Measurements from ENCODE around the gene HHATL.

HHATL gene

GRCh38 chr3:42699511-42699971 is 3.1 kb downstream of the HHATL start:
- Histone ChIP-seq H3K27ac (ENCODE audit: low read depth, low read length) (no peak overlapping the region), H3K56ac (ENCODE audit: low read length) (no peak overlapping the region), H3K27me3 (ENCODE audit: insufficient read depth, low read length, poor library complexity) (no peaks in the 10 kb centered on the region), H3K4me2 (ENCODE audit: low read length) (no peak overlapping the region), H2BK120ac (ENCODE audit: low read depth, low read length) (no peak overlapping the region), H3K9ac (ENCODE audit: low read length) (no peak overlapping the region), H4K5ac (ENCODE audit: low read length) (no peak overlapping the region), H2BK15ac (replicated peaks; ENCODE audit: low read depth) (no peak overlapping the region), H3K4ac (ENCODE audit: low read depth, low read length) (no peak overlapping the region), H3K36me3 (ENCODE audit: control insufficient read depth, insufficient read depth, low read length) (no peaks in the 10 kb centered on the region), H3K23ac (ENCODE audit: low read length) (no peak overlapping the region), H3K79me1 (ENCODE audit: low read length) (no peaks in the 10 kb centered on the region), H2BK5ac (ENCODE audit: low read length) (no peak overlapping the region), H4K8ac (ENCODE audit: low read depth, low read length) (no peak overlapping the region), H3K79me2 (ENCODE audit: control insufficient read depth, insufficient read depth, low read length) (no peaks in the 10 kb centered on the region), H3K4me3 (ENCODE audit: low read length) (no peak overlapping the region), H2AK5ac (ENCODE audit: low read length) (no peak overlapping the region), H3K18ac (ENCODE audit: low read length) (no peak overlapping the region), H3K4me1 (ENCODE audit: control insufficient read depth, low read depth, low read length) (no peaks in the 10 kb centered on the region)
- WGBS (ENCODE audit: extremely low coverage, insufficient coverage, low lambda C conversion rate) = no CpG with 5 or more reads among the region's 10 CpGs
- DNase-seq = no peak

- no CpG with 5 or more reads among the region's 9 CpGs for WGBS (ENCODE audit: extremely low coverage, insufficient coverage, low lambda C conversion rate)
- DNase-seq = no peak
- no peak overlapping the region for H2BK120ac ChIP-seq (ENCODE audit: low read depth, low read length)
Measured at GRCh38 chr3:42698911-42699230, 3.7 kb downstream of the HHATL start.

GRCh38 chr3:42698216-42698910 is 4.2 kb downstream of the HHATL start:
- H3K4me1 ChIP-seq (ENCODE audit: control insufficient read depth, low read depth, low read length) = no peaks in the 10 kb centered on the region
- no CpG with 5 or more reads among the region's 7 CpGs for WGBS (ENCODE audit: extremely low coverage, insufficient coverage, low lambda C conversion rate)
- no peaks in the 10 kb centered on the region for H3K79me2 ChIP-seq (ENCODE audit: control insufficient read depth, insufficient read depth, low read length)
- no peak overlapping the region for H2BK15ac ChIP-seq (replicated peaks; ENCODE audit: low read depth)
- H3K4me2 ChIP-seq (ENCODE audit: low read length) = no peak overlapping the region
- H2BK5ac ChIP-seq (ENCODE audit: low read length) = no peak overlapping the region
- no peak overlapping the region for H3K56ac ChIP-seq (ENCODE audit: low read length)
- no peak for DNase-seq
- no peak overlapping the region for H4K5ac ChIP-seq (ENCODE audit: low read length)
- H4K8ac ChIP-seq (ENCODE audit: low read depth, low read length) = no peak overlapping the region
- H3K18ac ChIP-seq (ENCODE audit: low read length) = no peak overlapping the region
- H3K23ac ChIP-seq (ENCODE audit: low read length) = no peak overlapping the region
- no peaks in the 10 kb centered on the region for H3K27me3 ChIP-seq (ENCODE audit: insufficient read depth, low read length, poor library complexity)
- no peak overlapping the region for H3K4ac ChIP-seq (ENCODE audit: low read depth, low read length)
- H2AK5ac ChIP-seq (ENCODE audit: low read length) = no peak overlapping the region
- no peaks in the 10 kb centered on the region for H3K36me3 ChIP-seq (ENCODE audit: control insufficient read depth, insufficient read depth, low read length)
- no peak overlapping the region for H3K4me3 ChIP-seq (ENCODE audit: low read length)
- H3K9ac ChIP-seq (ENCODE audit: low read length) = no peak overlapping the region
- no peaks in the 10 kb centered on the region for H3K79me1 ChIP-seq (ENCODE audit: low read length)
- no peak overlapping the region for H3K27ac ChIP-seq (ENCODE audit: low read depth, low read length)
- H2BK120ac ChIP-seq (ENCODE audit: low read depth, low read length) = no peak overlapping the region

More at GRCh38 chr3:42698911-42699230, 3.7 kb downstream of the HHATL start:
- H3K4me2 ChIP-seq (ENCODE audit: low read length) = no peak overlapping the region
- no peak overlapping the region for H2BK5ac ChIP-seq (ENCODE audit: low read length)
- H3K27ac ChIP-seq (ENCODE audit: low read depth, low read length) = no peak overlapping the region
- no peaks in the 10 kb centered on the region for H3K79me1 ChIP-seq (ENCODE audit: low read length)
- no peak overlapping the region for H3K18ac ChIP-seq (ENCODE audit: low read length)
- H3K4me3 ChIP-seq (ENCODE audit: low read length) = no peak overlapping the region
- no peak overlapping the region for H2BK15ac ChIP-seq (replicated peaks; ENCODE audit: low read depth)
- no peaks in the 10 kb centered on the region for H3K4me1 ChIP-seq (ENCODE audit: control insufficient read depth, low read depth, low read length)
- H3K4ac ChIP-seq (ENCODE audit: low read depth, low read length) = no peak overlapping the region
- H3K9ac ChIP-seq (ENCODE audit: low read length) = no peak overlapping the region
- H4K5ac ChIP-seq (ENCODE audit: low read length) = no peak overlapping the region
- no peak overlapping the region for H4K8ac ChIP-seq (ENCODE audit: low read depth, low read length)
- no peak overlapping the region for H3K23ac ChIP-seq (ENCODE audit: low read length)
- no peak overlapping the region for H3K56ac ChIP-seq (ENCODE audit: low read length)
- no peaks in the 10 kb centered on the region for H3K36me3 ChIP-seq (ENCODE audit: control insufficient read depth, insufficient read depth, low read length)
- H3K79me2 ChIP-seq (ENCODE audit: control insufficient read depth, insufficient read depth, low read length) = no peaks in the 10 kb centered on the region
- no peak overlapping the region for H2AK5ac ChIP-seq (ENCODE audit: low read length)
- H3K27me3 ChIP-seq (ENCODE audit: insufficient read depth, low read length, poor library complexity) = no peaks in the 10 kb centered on the region

- H3K36me3 ChIP-seq (ENCODE audit: control insufficient read depth, insufficient read depth, low read length) = no peaks in the 10 kb centered on the region
- H3K79me2 ChIP-seq (ENCODE audit: control insufficient read depth, insufficient read depth, low read length) = no peaks in the 10 kb centered on the region
- H3K23ac ChIP-seq (ENCODE audit: low read length) = no peak overlapping the region
- no peak overlapping the region for H2BK120ac ChIP-seq (ENCODE audit: low read depth, low read length)
- H3K9ac ChIP-seq (ENCODE audit: low read length) = no peak overlapping the region
- H3K27ac ChIP-seq (ENCODE audit: low read depth, low read length) = no peak overlapping the region
- no peak overlapping the region for H3K4me3 ChIP-seq (ENCODE audit: low read length)
- H4K5ac ChIP-seq (ENCODE audit: low read length) = no peak overlapping the region
- H3K4me1 ChIP-seq (ENCODE audit: control insufficient read depth, low read depth, low read length) = no peaks in the 10 kb centered on the region
- no peak overlapping the region for H4K8ac ChIP-seq (ENCODE audit: low read depth, low read length)
- H3K18ac ChIP-seq (ENCODE audit: low read length) = no peak overlapping the region
- DNase-seq = no peak
- no peaks in the 10 kb centered on the region for H3K27me3 ChIP-seq (ENCODE audit: insufficient read depth, low read length, poor library complexity)
- no peak overlapping the region for H2BK15ac ChIP-seq (replicated peaks; ENCODE audit: low read depth)
- no peak overlapping the region for H3K4ac ChIP-seq (ENCODE audit: low read depth, low read length)
- H3K4me2 ChIP-seq (ENCODE audit: low read length) = no peak overlapping the region
- no peak overlapping the region for H2BK5ac ChIP-seq (ENCODE audit: low read length)
- WGBS (ENCODE audit: extremely low coverage, insufficient coverage, low lambda C conversion rate) = no CpG with 5 or more reads among the region's 18 CpGs
- H3K56ac ChIP-seq (ENCODE audit: low read length) = no peak overlapping the region
- no peak overlapping the region for H2AK5ac ChIP-seq (ENCODE audit: low read length)
- H3K79me1 ChIP-seq (ENCODE audit: low read length) = no peaks in the 10 kb centered on the region
Measured at GRCh38 chr3:42697289-42698051, 5.1 kb downstream of the HHATL start.

- WGBS (ENCODE audit: extremely low coverage, insufficient coverage, low lambda C conversion rate) = no CpG with 5 or more reads among the region's 19 CpGs
Measured at GRCh38 chr3:42696356-42697288, 6.0 kb downstream of the HHATL start.

More at GRCh38 chr3:42696356-42697288, 6.0 kb downstream of the HHATL start:
- Histone ChIP-seq H3K23ac (ENCODE audit: low read length) (no peak overlapping the region), H3K36me3 (ENCODE audit: control insufficient read depth, insufficient read depth, low read length) (no peaks in the 10 kb centered on the region), H3K27ac (ENCODE audit: low read depth, low read length) (no peak overlapping the region), H3K79me1 (ENCODE audit: low read length) (no peaks in the 10 kb centered on the region), H3K27me3 (ENCODE audit: insufficient read depth, low read length, poor library complexity) (no peaks in the 10 kb centered on the region), H4K8ac (ENCODE audit: low read depth, low read length) (no peak overlapping the region), H3K79me2 (ENCODE audit: control insufficient read depth, insufficient read depth, low read length) (no peaks in the 10 kb centered on the region), H2BK5ac (ENCODE audit: low read length) (no peak overlapping the region), H4K5ac (ENCODE audit: low read length) (no peak overlapping the region), H2BK15ac (replicated peaks; ENCODE audit: low read depth) (no peak overlapping the region), H2BK120ac (ENCODE audit: low read depth, low read length) (no peak overlapping the region), H2AK5ac (ENCODE audit: low read length) (no peak overlapping the region), H3K4me2 (ENCODE audit: low read length) (no peak overlapping the region), H3K4me1 (ENCODE audit: control insufficient read depth, low read depth, low read length) (no peaks in the 10 kb centered on the region), H3K18ac (ENCODE audit: low read length) (no peak overlapping the region), H3K4me3 (ENCODE audit: low read length) (no peak overlapping the region), H3K9ac (ENCODE audit: low read length) (no peak overlapping the region), H3K56ac (ENCODE audit: low read length) (no peak overlapping the region), H3K4ac (ENCODE audit: low read depth, low read length) (no peak overlapping the region)
- DNase-seq = no peak
